ENCODE results near the gene SCAPER.
"Not testable (repeated sequence)": the region's sequence is repeated elsewhere in the genome, so short reads cannot be mapped to it uniquely, and the experiment has no call there.

Gene SCAPER

DNA sequence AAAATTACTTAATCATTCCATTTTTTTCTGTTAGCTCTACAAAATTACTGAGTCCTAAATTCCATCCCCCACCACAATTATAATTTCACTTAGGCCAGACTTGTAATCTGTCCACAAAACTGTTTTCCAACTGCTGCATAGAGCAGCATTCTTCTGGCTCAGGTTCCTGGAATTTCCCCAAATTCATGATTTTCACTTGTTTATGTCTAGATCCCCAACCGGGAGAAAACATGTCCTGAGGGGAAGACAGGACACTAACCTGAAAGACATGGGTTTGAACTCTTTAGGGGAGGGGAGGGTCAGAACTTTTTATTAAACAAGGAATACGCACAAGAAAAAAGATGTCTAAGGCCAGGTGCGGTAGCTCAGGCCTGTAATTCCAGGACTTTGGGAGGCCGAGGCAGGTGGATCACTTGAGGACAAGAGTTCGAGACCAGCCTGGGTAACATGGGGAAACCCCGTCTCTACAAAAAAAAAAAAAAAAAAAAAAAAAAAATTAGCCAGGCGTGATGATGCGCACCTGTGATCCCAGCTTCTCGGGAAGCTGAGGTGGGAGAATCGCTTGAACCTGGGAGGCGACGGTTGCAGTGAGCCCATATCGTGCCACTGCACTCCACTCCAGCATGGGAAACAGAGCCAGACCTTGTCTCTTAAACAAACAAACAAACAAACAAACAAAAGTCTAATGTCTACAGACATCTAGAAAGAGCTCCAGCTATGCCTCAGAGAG, 595.4 kb downstream of the SCAPER start:
- no peak for DNase-seq

DNA sequence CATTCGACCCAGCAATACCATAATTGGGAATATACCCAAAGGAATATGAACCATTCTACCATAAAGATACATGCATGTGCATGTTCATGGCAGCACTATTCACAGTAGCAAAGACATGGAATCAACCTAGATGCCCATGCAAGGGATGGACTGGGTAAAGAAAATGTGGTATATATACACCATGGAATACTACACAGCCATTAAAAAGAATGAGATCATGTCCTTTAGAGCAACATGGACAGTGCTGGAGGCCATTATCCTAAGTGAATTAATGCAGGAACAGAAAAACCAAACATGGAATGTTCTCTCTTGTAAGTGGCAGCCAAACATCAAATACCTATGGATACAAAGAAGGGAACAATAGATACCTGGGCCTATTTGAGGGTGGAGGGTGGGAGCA, 601.2 kb downstream of the SCAPER start:
- DNase-seq: no peak

DNA sequence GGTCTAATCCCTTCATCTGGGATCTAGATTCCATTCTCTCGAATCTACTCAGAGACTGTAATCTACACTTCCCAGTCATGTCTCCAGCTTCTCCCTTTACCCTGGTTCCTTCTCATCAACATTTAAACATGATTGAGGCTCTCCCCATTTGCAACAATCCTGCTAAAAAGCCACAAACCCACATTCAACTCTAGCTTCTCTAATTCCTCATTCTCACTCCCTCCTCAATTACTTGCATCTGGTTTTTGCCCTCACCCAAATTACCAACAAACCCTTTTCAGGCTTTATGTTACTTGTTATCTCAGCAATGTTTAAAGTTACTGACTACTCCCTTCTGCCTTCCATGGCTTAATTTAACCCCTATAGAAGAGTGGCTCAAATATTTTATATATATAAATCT, 605.4 kb downstream of the SCAPER start:
- DNase-seq: no peak

DNA sequence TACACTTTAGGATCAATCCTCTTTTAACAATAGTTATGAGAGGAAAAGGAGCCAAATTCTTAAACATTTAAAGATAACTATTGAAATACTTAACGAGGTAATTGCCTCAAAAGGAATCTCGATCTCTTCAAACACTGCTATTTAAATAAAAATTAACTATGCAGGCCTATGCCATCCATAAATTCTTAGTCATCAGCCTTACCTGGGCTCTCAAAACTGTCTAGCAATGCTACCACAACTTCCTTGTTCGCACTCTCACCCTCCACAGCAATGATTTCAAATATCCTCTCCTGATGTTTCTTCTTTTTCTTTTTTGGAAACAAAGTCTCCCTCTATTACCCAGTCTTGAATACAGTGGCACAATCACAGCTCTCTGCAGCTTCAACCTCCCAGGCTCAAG, 606.2 kb downstream of the SCAPER start:
- DNase-seq: no peak

DNA sequence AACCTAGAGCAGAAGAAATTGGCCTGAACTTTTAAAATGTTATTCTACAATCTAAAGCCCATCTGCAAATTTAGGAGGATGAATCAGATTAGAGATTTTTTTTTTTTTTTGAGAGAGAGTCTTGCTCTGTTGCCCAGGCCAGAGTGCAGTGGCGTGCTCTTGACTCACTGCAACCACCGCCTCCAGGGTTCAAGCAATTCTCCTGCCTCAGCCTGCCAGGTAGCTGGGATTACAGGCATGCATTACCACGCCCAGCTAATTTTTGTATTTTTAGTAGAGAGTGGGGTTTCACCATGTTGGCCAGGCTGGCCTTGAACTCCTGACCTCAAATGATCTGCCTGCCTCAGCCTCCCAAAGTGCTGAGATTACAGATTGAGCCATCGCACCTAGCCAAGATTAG, 607.2 kb downstream of the SCAPER start:
- DNase-seq: not testable (repeated sequence)
